Uterus (tissue), 4 donors: ENCODE data around the gene R3HCC1L. TPM values are rescaled to one million over a fixed set of nuclear protein-coding genes. Genes with fewer than 3 reads are reported as not detected.

Source experiments
- DNase-seq, 2 donors: peaks; one replicate each; pipeline ENCODE4 v3.0.0-alpha.2; 2019 to 2020
- H3K27ac ChIP-seq, 2 donors: fragments of 200-600 bp; sonication (generic); 1 replicate in 1 of 2; 2 replicates in 1 of 2; pipeline ENCODE4 v1.5.1; 2016 to 2018
- H3K27me3 ChIP-seq, 2 donors: fragments of 200-600 bp; sonication (generic); one replicate each; pipeline ENCODE4 v1.5.1; 2018 to 2019; ENCODE audit warnings: control low read depth in 1 of 2
- H3K36me3 ChIP-seq, 2 donors: fragments of 200-600 bp; sonication (generic); one replicate each; pipeline ENCODE4 v1.5.1; 2019; ENCODE audit warnings: control low read depth in 1 of 2
- H3K4me1 ChIP-seq, 2 donors: fragments of 200-600 bp; sonication (generic); one replicate each; pipeline ENCODE4 v1.5.1; 2018 to 2019; ENCODE audit warnings: control low read depth in 1 of 2
- H3K4me3 ChIP-seq, 2 donors: fragments of 200-600 bp; sonication (generic); 1 replicate in 1 of 2; 2 replicates in 1 of 2; pipeline ENCODE4 v1.5.1; 2018 to 2019; ENCODE audit warnings: mild to moderate bottlenecking in 1 of 2
- H3K9me3 ChIP-seq, 2 donors: fragments of 200-600 bp; sonication (generic); one replicate each; pipeline ENCODE4 v1.5.1; 2019; ENCODE audit warnings: control low read depth in 1 of 2
- CTCF ChIP-seq, 4 experiments: fragments of 200-600 bp in 2 of 4; fragments of 450-650 bp in 2 of 4; sonication (generic) in 2 of 4; IDR thresholded peaks; one replicate each; pipeline ENCODE4 v1.5.1; 2016 to 2019; ENCODE audit warnings: antibody characterized with exemption in 4 of 4, mild to moderate bottlenecking in 2 of 4, moderate library complexity in 1 of 4
- POLR2A ChIP-seq, 2 donors: fragments of 450-650 bp; IDR thresholded peaks; one replicate each; pipeline ENCODE4 v1.6.1; 2016; ENCODE audit warnings: antibody characterized with exemption in 2 of 2, mild to moderate bottlenecking in 1 of 2, moderate library complexity in 1 of 2
- intact Hi-C: fragments of 100-400 bp; cut with DNase I; formaldehyde crosslinking; loops from one replicate; pipeline ENCODE4 v1.15.1; 2023; ENCODE audit warnings: low total_unique reads
- total RNA-seq, 4 donors: library from RNA; depleted of rRNA in 3 of 4; stranded (reverse); fragments of >200 nt in 3 of 4; gene quantifications; one replicate each; pipeline versions ENCODE4 v1.1.0 to v1.2.4, GENCODE V29; 2014 to 2023
- donor health status: DM: yes; HTN: yes; CAD: no.

R3HCC1L gene
- total RNA-seq, 4 donors from 2014 or later: 5.9 to 23.4 (median 10.8) TPM

GRCh38 chr10:98292971-98293370, 158.5 kb downstream of the R3HCC1L start:
- no peak for TF ChIP-seq CTCF (IDR thresholded peaks at IDR 0.05)
- no peak for TF ChIP-seq POLR2A (IDR thresholded peaks at IDR 0.05)
- Histone ChIP-seq H3K27ac (no peak overlapping the region), H3K36me3 (no peaks in the 10 kb centered on the region), H3K4me3 (no peak overlapping the region), H3K9me3 (no peaks in the 10 kb centered on the region), H3K27me3 (no peaks in the 10 kb centered on the region), H3K4me1 (no peaks in the 10 kb centered on the region)
- intact Hi-C loops: no loop called here
- no peak for DNase-seq

DNA sequence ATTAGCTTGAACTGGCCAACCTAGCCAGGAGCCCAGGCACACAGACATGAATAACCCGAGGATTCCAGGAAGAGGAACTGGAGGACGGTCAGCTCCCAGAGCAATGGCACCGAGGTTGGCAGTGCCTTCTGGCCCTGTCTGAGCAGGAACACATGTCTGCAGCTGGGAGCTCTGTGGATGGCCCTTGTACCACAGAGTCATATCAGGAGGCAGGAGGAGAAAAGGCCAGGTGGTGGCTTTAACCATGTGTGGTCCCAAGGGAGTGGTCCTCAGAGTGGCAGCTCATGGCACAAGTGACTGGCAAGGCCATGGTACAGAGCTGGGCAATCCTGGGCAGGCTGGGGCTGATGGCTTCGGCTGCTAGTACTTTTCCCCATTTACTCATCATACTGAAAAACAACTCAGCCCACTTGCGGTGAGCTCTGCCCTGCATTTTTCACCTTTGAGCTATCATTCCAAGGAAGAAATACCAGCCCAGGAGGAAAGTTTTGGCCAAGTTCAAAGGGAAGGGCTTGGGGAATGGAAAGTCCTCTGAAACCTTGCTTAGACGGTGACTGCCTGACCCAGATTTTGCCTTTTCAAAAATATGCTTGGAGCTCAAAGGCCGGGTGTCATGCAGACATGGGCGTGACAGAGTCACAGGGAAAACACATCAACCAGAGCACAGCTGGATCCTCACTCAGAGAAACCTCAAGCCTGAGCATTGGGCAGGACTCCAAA, 159.3 kb downstream of the R3HCC1L start:
- DNase-seq: no peak
- intact Hi-C loops: no loop called here
- no peaks in the 10 kb centered on the region for H3K36me3 ChIP-seq
- TF ChIP-seq CTCF (IDR thresholded peaks at IDR 0.05): no peak
- TF ChIP-seq POLR2A (IDR thresholded peaks at IDR 0.05): no peak
- H3K4me3 ChIP-seq: no peak overlapping the region
- H3K4me1 ChIP-seq: no peaks in the 10 kb centered on the region
- no peaks in the 10 kb centered on the region for H3K9me3 ChIP-seq
- H3K27me3 ChIP-seq: no peaks in the 10 kb centered on the region
- H3K27ac ChIP-seq: no peak overlapping the region

DNA sequence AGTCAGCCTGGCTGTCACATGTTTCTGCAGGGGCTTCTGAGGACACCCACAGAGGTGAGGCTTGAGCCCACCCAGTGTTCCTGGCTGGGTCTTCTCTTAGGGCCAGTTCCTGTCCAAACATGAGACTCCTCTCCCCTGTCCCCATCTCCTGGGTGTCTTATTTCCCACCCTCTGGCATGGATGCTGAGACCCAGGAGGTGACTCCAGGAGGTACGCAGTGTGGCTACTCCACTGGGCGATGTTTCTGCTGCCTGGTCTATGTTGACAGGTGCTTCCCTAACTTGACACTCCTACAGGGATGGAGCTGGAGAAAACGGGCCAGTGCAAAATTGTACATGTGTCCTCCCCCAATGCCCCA, 159.8 kb downstream of the R3HCC1L start:
- H3K27ac ChIP-seq: no peak overlapping the region

More for the DNA sequence above, 159.8 kb downstream of the R3HCC1L start:
- Histone ChIP-seq H3K9me3 (no peaks in the 10 kb centered on the region), H3K4me3 (no peak overlapping the region), H3K4me1 (no peaks in the 10 kb centered on the region), H3K36me3 (no peaks in the 10 kb centered on the region), H3K27me3 (no peaks in the 10 kb centered on the region)
- TF ChIP-seq POLR2A (IDR thresholded peaks at IDR 0.05): no peak
- TF ChIP-seq CTCF (IDR thresholded peaks at IDR 0.05): no peak
- intact Hi-C loops: no loop called here
- DNase-seq: no peak

Other genes starting within 250 kb of the R3HCC1L start
- 1 to 10 TPM in 2 of 4 donors, under 1 TPM in 2; 0.26 to 7.5 (median 2.0) TPM for gene CRTAC1, start 104.0 kb upstream of the R3HCC1L start, total RNA-seq
- gene LOXL4, start 133.5 kb downstream of the R3HCC1L start, total RNA-seq: 10 to 100 TPM in 3 of 4 donors, 1 to 10 TPM in 1; 8.1 to 16.9 (median 15.1) TPM